ENCODE data around the gene CCDC186. TPM values are rescaled to one million over a fixed set of nuclear protein-coding genes. Genes with fewer than 3 reads are reported as not detected.

CCDC186 gene
- total RNA-seq, 8 experiments from 2014 or later, result 9.6 to 23.1 (median 17.4) TPM

DNA sequence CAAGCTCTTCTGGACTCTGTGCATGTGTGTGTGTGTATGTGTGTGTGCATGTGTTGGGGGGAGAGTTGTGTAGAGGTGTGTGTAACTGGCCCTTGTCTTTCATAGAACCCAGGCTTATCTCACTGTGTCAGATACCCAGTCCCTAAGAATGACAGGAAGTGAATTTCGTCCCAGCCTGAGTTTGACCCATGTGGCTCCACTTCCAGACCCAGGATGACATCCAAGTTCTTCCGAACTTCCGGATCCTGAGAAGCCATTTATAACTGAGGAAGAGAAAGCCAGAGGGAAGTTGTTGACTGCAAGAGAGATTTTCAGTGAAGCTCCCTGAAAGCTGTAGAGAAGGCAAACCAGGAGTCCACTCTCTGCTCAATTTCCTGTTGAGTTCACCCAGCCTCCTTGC is 77.1 kb downstream of the CCDC186 start:
- Histone ChIP-seq H3K27ac (no peak overlapping the region), H3K4me1 (replicated peaks in 1 of 2) (no peaks in the 10 kb centered on the region), H3K4me3 (no peak overlapping the region)
- in situ Hi-C loops (cut with MboI; ENCODE audit: low pct_unique_long_range_greater_than_20kb in 2 of 9, low sequenced_read_pairs in 9 of 9, unreplicated experiment in 9 of 9), result no loop called here
- ATAC-seq (replicated peaks in 6 of 8), result no peak
- 81 to 100% (median 89%) methylated on average over 2 to 3 of the region's 3 CpGs; no CpG with 5 or more reads in 7 of the 10 experiments for WGBS, 10 experiments

DNA sequence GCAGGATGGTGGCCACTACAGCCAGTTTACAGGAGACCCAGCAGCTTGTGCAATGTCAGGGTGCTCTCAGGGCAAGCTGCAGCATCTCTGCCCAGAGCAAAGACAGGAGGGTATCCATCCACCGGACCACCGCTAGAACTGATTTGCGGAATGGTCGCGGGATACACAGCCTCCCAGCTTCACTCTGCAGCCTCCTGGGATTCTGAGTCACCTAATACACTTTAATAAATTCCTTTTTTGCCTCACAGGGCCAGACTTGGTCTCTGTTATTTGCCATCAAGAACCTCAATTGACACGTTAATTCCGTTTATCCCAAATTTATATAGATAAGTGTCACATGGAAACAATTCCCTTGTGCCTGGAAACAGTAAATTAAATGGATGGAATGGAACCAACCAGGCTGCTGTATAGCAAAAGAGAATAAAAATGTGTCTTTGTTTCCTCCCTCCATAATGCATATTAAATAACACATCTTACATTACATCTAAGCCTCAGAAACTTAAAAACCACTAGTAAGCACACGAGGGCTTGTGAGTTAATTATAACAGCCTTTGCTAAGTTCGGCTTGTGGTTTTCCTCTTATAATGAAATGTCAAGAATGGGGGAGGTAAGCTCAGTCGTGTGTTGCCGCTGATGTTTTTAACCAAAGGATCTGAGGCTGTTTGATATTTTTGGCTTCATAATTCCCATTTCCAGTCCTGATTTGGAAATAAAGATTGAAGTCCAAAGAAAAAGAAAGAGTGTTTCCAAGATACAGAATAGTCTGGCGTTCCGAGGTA is 78.3 kb downstream of the CCDC186 start:
- H3K4me1 ChIP-seq (replicated peaks in 1 of 2), result no peaks in the 10 kb centered on the region
- 29 to 87% (median 67%) methylated on average over 1 to 12 of the region's 13 CpGs; no CpG with 5 or more reads in 1 of the 10 experiments for WGBS, 10 experiments
- no peak overlapping the region for H3K27ac ChIP-seq
- in situ Hi-C loops (cut with MboI; ENCODE audit: low pct_unique_long_range_greater_than_20kb in 2 of 9, low sequenced_read_pairs in 9 of 9, unreplicated experiment in 9 of 9), result no loop called here
- no peak overlapping the region for H3K4me3 ChIP-seq
- ATAC-seq (replicated peaks in 6 of 8), result peak in 2 of 8 experiments; percentile 23 to 73

DNA sequence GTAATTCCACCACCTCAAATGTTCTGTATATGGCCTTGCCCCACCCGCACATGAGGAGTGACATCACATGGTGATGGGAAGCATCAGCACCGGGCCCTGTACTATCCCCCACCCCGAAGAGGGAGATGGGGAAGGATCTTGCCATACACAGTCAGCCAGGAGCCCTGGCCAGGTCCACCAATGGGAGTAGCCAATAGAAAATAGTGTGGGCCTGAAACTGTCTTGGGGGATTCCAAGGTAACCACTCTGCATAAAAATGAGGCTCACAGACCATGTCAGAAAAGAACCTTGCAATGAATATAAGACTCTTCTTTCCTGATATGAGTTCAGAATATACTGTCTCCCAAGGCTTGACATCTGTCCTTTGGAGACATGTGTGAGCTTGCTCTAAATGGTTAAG is 79.2 kb downstream of the CCDC186 start:
- in situ Hi-C loops (cut with MboI; ENCODE audit: low pct_unique_long_range_greater_than_20kb in 2 of 9, low sequenced_read_pairs in 9 of 9, unreplicated experiment in 9 of 9), result no loop called here
- no peaks in the 10 kb centered on the region for H3K4me1 ChIP-seq (replicated peaks in 1 of 2)
- H3K27ac ChIP-seq, result no peak overlapping the region
- H3K4me3 ChIP-seq, result no peak overlapping the region
- 38 to 100% (median 71%) methylated on average over 1 to 3 of the region's 3 CpGs; no CpG with 5 or more reads in 6 of the 10 experiments for WGBS, 10 experiments
- ATAC-seq (replicated peaks in 6 of 8), result no peak

DNA sequence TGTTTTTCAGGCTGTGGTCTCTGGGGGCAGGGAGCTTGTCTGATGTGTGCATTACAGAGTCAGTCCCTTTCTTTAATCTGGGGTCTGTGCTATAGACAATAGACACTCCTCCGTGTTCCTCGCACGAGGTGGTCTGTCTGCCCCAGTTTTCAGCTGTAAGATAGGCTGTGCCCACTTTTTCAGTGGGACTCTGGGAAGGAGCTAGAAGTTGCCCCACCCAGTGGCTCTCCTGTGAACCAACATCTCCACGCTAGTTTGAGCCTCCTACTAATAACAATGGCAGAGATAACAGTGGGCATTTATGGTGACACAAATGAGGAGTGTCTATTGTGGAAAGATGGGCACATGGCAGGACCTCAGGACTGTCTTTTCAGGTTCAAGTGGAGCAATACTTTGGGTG is 86.3 kb downstream of the CCDC186 start:
- H3K27ac ChIP-seq, result no peak overlapping the region
- 33 to 80% (median 69%) methylated on average over 1 to 3 of the region's 4 CpGs; no CpG with 5 or more reads in 4 of the 10 experiments for WGBS, 10 experiments

DNA sequence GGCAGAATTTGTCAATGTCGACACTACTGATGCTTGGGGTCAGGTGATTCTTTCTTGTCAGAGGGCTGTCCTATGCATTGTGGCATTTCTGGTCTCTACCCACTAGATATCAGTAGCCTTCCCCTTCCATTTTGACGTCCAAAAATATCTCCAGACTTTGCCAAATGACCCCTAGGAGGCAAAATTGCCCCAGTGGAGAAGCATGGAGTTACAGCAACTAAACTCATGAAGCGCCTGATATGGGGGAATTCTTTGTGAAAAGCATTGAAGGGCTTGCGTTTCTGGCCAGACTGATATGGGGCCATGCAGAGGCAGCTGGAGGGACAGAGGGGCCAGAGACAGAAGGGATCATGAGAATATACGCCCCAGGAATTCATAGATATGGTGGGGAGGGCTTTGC is 86.7 kb downstream of the CCDC186 start:
- Histone ChIP-seq H3K4me1 (replicated peaks in 1 of 2) (no peaks in the 10 kb centered on the region), H3K27ac (no peak overlapping the region), H3K4me3 (no peak overlapping the region)
- WGBS, 10 experiments, result 39 to 92% (median 67%) methylated on average over 1 to 4 of the region's 5 CpGs; no CpG with 5 or more reads in 1 of the 10 experiments
- in situ Hi-C loops (cut with MboI; ENCODE audit: low pct_unique_long_range_greater_than_20kb in 2 of 9, low sequenced_read_pairs in 9 of 9, unreplicated experiment in 9 of 9), result no loop called here
- ATAC-seq (replicated peaks in 6 of 8), result no peak

More for the DNA sequence above, 86.3 kb downstream of the CCDC186 start:
- in situ Hi-C loops (cut with MboI; ENCODE audit: low pct_unique_long_range_greater_than_20kb in 2 of 9, low sequenced_read_pairs in 9 of 9, unreplicated experiment in 9 of 9), result no loop called here
- ATAC-seq (replicated peaks in 6 of 8), result no peak
- H3K4me3 ChIP-seq, result no peak overlapping the region
- no peaks in the 10 kb centered on the region for H3K4me1 ChIP-seq (replicated peaks in 1 of 2)

- H3K4me1 ChIP-seq (replicated peaks in 1 of 2), result no peaks in the 10 kb centered on the region
- in situ Hi-C loops (cut with MboI; ENCODE audit: low pct_unique_long_range_greater_than_20kb in 2 of 9, low sequenced_read_pairs in 9 of 9, unreplicated experiment in 9 of 9), result no loop called here
- ATAC-seq (replicated peaks in 6 of 8), result no peak
- 17 to 100% (median 78%) methylated on average over 1 to 4 of the region's 4 CpGs; no CpG with 5 or more reads in 4 of the 10 experiments for WGBS, 10 experiments
- no peak overlapping the region for H3K27ac ChIP-seq
- H3K4me3 ChIP-seq, result no peak overlapping the region
These were observed 89.8 kb downstream of the CCDC186 start for GRCh38 chr10:114084215-114084614.

DNA sequence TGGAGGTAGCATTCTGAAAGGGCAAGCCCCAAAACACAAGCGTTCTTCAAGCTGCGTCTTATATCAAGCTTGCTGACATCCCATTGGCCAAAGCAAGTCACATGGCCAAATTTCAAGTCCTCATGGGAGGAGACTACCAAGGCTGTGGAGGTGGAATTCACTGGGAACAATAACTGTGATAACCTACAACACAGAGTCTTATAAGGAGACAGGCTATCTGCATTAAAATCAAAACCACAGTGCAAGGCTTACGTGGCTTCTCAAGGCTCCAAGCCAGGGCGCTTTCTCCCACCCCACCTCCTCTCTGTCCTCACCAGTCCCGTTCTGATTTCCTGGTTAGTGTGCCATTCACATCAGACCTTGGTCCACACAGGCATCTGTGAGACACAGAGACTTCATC is 91.0 kb downstream of the CCDC186 start:
- H3K27ac ChIP-seq, result no peak overlapping the region
- in situ Hi-C loops (cut with MboI; ENCODE audit: low pct_unique_long_range_greater_than_20kb in 2 of 9, low sequenced_read_pairs in 9 of 9, unreplicated experiment in 9 of 9), result no loop called here
- 74 to 100% (median 89%) methylated on average over 2 to 5 of the region's 5 CpGs; no CpG with 5 or more reads in 4 of the 10 experiments for WGBS, 10 experiments
- H3K4me3 ChIP-seq, result no peak overlapping the region
- H3K4me1 ChIP-seq (replicated peaks in 1 of 2), result no peaks in the 10 kb centered on the region
- ATAC-seq (replicated peaks in 6 of 8), result no peak

DNA sequence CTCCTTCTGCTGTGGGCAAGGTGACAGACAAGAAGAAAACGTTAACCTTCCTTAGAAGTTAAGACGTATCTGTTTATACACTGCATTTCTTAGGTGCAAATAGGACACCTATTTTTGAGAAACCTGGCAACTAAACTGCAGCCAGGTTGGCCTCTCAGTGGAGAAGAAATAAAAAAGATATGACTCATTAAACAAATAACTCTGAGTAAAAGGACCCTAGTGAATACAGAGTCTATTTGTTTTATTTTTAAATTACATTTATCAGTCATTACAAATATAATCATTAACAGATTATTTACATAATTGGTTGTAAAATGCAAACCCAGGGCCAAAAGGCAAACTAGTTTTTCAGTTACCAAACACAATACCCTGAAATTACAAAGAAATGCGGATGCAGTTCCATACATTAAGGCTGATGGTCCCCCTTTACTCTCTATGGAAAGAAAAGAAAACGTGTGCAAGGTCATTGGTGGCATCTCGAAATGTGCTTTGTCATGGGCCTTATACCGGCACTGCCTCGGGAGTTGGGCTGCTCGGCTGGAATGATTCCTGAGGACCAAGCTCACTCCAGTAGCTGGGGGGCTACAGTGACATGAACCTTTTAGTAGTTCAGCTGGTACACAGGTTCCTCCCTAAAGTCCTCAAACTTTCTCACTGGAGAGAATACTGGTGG is 92.0 kb downstream of the CCDC186 start:
- no peak overlapping the region for H3K4me3 ChIP-seq
- no peak for ATAC-seq (replicated peaks in 6 of 8)
- 50 to 100% (median 75%) methylated on average over 2 to 7 of the region's 8 CpGs for WGBS, 10 experiments
- H3K27ac ChIP-seq, result no peak overlapping the region
- in situ Hi-C loops (cut with MboI; ENCODE audit: low pct_unique_long_range_greater_than_20kb in 2 of 9, low sequenced_read_pairs in 9 of 9, unreplicated experiment in 9 of 9), result no loop called here
- H3K4me1 ChIP-seq (replicated peaks in 1 of 2), result no peaks in the 10 kb centered on the region

GRCh38 chr10:114079421-114079820 is 94.6 kb downstream of the CCDC186 start:
- in situ Hi-C loops (cut with MboI; ENCODE audit: low pct_unique_long_range_greater_than_20kb in 2 of 9, low sequenced_read_pairs in 9 of 9, unreplicated experiment in 9 of 9), result no loop called here
- 0 to 72% (median 57%) methylated on average over 1 to 5 of the region's 5 CpGs; no CpG with 5 or more reads in 1 of the 10 experiments for WGBS, 10 experiments
- Histone ChIP-seq H3K4me1 (replicated peaks in 1 of 2) (no peaks in the 10 kb centered on the region), H3K27ac (no peak overlapping the region), H3K4me3 (no peak overlapping the region)
- peak in 1 of 8 experiments; percentile 38 for ATAC-seq (replicated peaks in 6 of 8)

- H3K4me1 ChIP-seq (replicated peaks in 1 of 2), result no peaks in the 10 kb centered on the region
- WGBS, 10 experiments, result 18 to 100% (median 91%) methylated on average over 1 to 6 of the region's 6 CpGs; no CpG with 5 or more reads in 1 of the 10 experiments
- H3K27ac ChIP-seq, result no peak overlapping the region
- no peak overlapping the region for H3K4me3 ChIP-seq
- in situ Hi-C loops (cut with MboI; ENCODE audit: low pct_unique_long_range_greater_than_20kb in 2 of 9, low sequenced_read_pairs in 9 of 9, unreplicated experiment in 9 of 9), result no loop called here
- peak in 3 of 8 experiments; percentile 22 to 77 (median 77) for ATAC-seq (replicated peaks in 6 of 8)
These were observed 95.7 kb downstream of the CCDC186 start for GRCh38 chr10:114078346-114078745.

DNA sequence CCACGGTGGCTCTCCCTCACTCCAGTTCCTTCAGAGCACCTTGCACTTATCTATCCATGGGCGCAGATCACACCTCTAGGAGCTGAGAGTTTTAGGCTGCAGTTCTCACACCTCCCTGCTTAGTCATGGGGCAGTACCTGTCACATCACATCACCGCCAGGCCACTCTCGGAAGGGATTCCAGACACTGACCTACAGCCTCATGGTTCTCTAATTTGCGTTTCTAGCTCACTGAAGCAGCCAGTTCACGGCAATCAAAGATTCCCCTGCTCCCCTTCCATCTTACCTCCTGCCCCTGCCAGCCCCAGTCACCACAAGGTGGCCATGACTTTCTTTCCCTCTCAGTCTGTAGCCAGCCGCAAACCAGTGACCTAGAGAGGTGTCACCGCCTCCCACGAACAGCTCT is 96.2 kb downstream of the CCDC186 start:
- Histone ChIP-seq H3K4me3 (no peak overlapping the region), H3K27ac (no peak overlapping the region), H3K4me1 (replicated peaks in 1 of 2) (no peaks in the 10 kb centered on the region)
- WGBS, 10 experiments, result 40 to 90% (median 80%) methylated on average over 1 to 4 of the region's 9 CpGs; no CpG with 5 or more reads in 5 of the 10 experiments
- in situ Hi-C loops (cut with MboI; ENCODE audit: low pct_unique_long_range_greater_than_20kb in 2 of 9, low sequenced_read_pairs in 9 of 9, unreplicated experiment in 9 of 9), result no loop called here
- ATAC-seq (replicated peaks in 6 of 8), result no peak

DNA sequence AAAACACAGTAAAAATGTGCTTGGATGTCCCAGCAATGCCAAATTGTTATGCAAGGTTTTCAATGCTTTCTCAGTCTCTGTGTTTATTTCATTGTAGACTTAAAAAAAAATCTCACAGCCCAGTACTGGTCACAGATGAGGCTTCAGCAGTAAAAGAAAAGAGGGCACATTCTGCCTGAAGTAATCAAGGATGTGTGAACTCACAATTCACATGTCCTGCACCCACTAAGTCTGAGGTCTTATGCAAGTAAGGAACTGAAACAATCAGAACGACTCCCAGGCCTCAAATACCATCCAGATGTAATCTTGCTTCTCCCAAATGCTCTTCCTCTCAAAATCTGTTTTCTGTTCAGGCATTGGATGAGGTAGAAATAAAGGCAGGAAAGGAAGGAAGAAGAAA is 96.7 kb downstream of the CCDC186 start:
- H3K4me3 ChIP-seq, result no peak overlapping the region
- H3K4me1 ChIP-seq (replicated peaks in 1 of 2), result peaks cover 0 to 2% of the 10 kb centered on the region in 2 donors
- in situ Hi-C loops (cut with MboI; ENCODE audit: low pct_unique_long_range_greater_than_20kb in 2 of 9, low sequenced_read_pairs in 9 of 9, unreplicated experiment in 9 of 9), result no loop called here
- 30 to 100% (median 60%) methylated on average over 1 of the region's 1 CpG; no CpG with 5 or more reads in 5 of the 10 experiments for WGBS, 10 experiments
- no peak for ATAC-seq (replicated peaks in 6 of 8)
- H3K27ac ChIP-seq, result no peak overlapping the region

- Histone ChIP-seq H3K27ac (no peak overlapping the region), H3K4me3 (no peak overlapping the region), H3K4me1 (replicated peaks in 1 of 2) (peaks cover 0 to 4% of the 10 kb centered on the region in 2 donors)
- WGBS, 10 experiments, result 75 to 100% (median 95%) methylated on average over 1 to 4 of the region's 6 CpGs; no CpG with 5 or more reads in 2 of the 10 experiments
- in situ Hi-C loops (cut with MboI; ENCODE audit: low pct_unique_long_range_greater_than_20kb in 2 of 9, low sequenced_read_pairs in 9 of 9, unreplicated experiment in 9 of 9), result no loop called here
- no peak for ATAC-seq (replicated peaks in 6 of 8)
These were observed 98.9 kb downstream of the CCDC186 start for GRCh38 chr10:114075093-114075492.
